ENCODE measurements around the gene LIPC.
A peak's percentile ranks its signal among the peaks of the same experiment; 100 is the strongest.

Gene LIPC

DNA sequence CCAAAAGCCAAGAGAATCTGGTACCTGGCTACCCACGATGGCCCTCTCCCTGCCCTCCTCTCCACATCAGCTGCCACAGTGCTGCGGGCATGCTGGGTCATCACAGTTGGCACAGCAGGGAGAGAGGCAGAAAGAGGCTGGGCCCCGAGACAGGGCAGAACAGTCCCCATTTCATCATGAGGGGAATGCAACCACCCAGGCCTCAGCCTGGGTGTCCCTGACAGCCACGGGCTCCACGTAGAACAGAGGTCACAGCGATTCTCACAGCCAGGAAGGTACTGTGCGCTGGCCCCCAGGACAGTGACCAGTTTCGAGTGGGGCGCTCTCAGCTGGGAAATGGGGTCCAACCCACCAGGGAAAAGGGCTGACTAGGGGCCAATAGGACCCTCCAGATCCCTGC lies 6.3 kb downstream of the LIPC start:
- DNase-seq: no peak

DNA sequence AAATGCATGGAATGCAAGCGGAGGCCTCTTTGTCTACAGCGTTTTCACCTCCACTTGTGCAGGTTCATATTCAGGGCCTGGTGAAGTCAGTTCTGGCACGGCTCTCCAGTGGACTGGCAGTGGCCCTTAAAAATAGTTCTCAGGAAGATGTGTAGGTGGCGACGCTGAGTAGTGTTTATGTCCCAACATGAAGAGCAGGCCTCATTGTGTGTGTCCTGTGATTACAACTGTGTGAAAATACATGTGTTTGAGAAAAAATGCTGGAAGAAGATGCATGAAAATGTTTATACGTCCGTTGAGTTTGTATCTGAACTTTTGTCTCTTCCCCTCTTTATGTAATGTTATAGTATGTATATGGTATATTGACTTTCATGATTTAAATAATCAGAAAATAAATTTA lies 7.2 kb downstream of the LIPC start:
- DNase-seq: peak; percentile 31

DNA sequence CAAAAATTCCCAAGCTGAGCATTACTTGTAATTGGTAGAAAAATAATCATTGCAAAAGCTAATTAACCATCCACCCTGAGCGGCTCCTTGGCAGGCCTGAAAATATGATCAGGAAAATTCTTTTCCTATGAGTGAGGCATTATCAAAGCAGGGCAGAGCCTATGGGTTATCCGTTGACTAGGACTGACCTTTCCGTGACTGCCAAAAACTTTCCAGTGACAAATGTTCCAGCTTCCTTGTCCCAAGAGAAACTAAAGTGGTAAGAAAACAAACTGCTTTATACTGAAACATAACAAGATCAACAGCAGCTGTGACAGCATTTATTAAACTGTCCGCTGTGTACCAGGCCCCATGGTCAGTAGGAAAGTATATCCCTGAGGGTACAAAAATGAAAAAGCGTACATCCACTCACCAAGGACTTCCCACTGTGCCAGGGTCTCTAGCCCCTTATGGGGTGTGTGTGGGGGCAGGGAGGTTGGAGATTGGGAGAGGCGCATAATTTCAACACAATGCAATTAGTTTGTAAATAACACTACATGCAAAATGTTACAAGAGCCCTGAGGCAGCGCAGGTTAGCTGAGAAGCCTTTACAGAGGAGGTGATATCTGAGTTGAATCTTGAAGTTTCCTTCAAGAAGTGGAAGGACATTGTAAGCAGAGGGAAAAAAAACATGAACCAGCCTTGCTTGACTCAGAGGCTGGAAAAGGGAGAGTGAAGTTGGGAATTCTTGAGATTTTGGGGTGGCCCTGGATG lies 8.5 kb downstream of the LIPC start:
- DNase-seq: no peak

DNA sequence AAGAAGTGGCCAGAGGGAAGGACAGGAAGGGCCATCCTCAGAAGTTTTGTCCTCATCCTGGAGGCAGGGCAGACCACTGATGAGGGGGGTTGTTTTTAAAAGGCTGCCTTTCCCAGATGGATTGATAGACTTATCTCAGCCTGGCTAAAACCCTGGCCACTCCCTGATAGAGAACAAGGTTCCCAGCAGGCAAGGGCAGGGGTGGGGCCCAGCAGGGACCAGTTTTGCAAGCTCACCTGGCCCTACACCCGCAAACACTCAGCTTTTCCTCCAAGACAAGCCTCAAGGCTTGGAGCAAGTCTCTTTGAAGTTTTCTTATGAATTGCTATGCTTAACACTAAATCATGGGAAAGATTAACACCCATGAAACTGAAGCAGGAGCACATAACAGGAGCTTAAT lies 9.1 kb downstream of the LIPC start:
- DNase-seq: no peak

- DNase-seq: no peak
Measured at GRCh38 chr15:58441376-58442070, 9.7 kb downstream of the LIPC start.

DNA sequence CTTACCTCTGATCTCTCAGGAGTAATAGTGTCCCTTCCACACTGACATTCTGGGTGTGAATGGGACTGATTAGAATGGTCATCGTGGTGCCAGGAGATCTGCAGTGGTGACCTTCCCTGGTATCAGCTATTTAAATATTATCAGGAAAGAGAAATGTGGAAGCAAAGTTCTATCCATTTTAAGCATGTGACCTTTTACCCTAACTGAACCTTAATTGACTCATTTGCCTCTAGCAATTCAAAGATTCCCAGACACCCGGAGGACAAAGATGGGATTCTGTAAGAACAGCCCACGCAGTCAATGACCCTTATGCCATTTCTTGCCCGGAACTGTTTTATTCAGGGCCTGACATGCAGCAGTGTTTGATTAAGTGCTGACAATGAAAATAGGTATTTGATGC lies 10.3 kb downstream of the LIPC start:
- no peak for DNase-seq

DNA sequence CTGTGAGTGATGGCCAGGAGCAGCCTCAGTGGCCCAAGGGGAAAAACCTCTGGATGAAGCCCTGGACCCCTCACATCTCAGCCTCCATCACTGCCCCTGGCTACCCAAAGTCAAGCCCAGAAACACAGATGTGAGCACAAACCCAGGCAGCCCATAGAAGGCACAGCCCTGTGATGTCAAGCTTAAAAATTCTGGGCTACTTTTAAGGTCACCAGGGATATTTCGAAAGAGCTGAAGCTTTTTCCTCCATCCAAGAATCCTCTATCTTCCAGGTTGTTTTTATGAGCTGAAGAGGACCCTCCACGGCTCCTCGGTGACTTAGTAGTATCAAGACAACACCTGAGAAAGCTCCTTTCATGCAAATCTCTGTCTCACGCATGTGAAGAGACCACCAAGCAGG lies 11.5 kb downstream of the LIPC start:
- DNase-seq: no peak

GRCh38 chr15:58444056-58444455 lies 12.3 kb downstream of the LIPC start:
- DNase-seq: no peak

GRCh38 chr15:58444658-58445332 lies 13.0 kb downstream of the LIPC start:
- DNase-seq: no peak

DNA sequence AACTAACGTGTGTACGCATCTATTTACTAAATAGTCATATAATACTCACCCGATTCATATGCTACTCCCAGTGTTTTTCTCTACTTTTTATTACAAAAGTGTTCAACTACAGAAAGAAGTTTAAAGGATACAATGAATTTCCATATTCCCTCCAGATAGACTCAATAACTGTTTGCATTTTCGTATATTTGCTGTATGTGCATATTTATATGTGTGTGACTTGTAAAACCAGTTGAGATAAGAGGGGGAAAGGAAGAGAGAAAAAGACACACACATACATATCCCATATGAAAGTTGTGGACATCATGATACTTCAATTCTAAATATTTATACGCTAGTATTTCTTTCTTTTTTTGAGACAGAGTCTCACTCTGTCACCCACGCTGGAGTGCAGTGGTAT lies 14.1 kb downstream of the LIPC start:
- DNase-seq: no peak

DNA sequence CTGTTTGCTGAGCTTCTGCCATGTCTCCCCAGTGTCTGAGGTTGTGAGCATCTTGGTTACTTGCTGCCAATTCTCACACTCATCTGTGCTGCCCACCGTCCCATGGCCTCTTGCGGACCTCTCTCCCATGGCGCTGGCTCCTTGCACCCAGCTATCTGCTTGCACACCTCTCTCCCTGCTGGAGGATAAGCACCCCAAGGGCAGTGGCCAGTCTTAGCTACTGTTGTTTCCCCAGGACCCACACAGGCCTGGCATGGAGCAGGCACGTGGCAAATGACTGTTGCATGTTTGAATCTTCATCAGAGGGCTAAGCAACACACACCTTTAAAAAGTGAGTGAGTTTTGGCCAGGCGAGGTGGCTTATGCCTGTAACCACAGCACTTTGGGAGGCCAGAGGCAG lies 14.7 kb downstream of the LIPC start:
- DNase-seq: no peak

DNA sequence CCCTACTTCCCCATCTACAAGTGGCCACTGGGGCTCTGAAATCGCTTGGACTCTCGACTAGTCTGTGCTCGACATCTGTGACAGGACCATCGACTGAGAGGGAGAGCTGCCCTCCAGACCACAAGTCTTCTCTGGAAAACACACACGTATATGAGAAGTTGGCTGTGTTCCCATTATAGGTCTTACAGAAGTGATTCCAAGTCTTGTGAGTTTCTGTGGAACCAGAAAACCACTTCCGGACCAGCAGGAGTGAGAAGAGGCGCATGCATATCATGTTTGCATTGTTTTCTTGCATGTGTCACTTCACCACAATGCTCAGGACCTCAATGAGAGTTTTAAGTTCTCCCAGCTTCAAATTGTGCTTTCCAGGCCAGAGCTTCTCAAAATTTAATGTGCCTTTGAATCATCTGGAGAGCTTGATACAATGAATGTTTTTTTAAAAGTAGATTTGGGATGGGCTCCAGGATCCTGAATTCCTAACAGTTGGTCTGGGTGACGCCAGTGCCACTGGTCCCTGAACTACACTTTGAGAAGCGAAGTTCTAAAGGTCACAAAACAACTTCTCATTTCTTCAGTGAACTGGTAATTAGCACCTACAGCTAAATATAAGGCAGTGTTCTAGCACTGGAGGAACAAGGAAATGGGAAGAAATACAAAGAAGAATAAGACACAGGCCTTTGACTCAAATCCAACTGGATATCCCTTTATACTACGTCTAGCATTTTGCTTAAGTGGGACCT lies 15.7 kb downstream of the LIPC start:
- DNase-seq: no peak

- DNase-seq: no peak
Measured at GRCh38 chr15:58448331-58448730, 16.5 kb downstream of the LIPC start.

DNA sequence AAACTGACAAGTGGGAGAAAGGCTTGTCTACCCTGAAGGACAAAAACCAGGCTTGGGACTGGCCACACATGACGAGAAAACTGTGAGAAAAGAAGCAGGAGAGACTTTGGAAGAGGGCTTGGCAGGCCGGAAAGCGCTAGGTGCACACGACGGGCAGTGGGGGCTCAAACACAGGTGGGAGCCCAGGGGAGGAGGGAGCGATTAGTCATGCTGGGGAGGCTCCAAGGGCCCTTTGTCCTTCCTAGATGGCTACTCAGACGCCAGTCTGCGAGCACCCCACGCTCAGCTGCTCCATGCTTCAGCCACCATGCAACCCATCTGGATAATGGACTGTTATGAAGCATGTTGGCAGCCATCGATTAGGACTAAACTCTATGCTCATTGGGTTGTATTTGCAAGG lies 17.1 kb downstream of the LIPC start:
- DNase-seq: no peak

- no peak for DNase-seq
Measured at GRCh38 chr15:58451826-58452225, 20.0 kb downstream of the LIPC start.

DNA sequence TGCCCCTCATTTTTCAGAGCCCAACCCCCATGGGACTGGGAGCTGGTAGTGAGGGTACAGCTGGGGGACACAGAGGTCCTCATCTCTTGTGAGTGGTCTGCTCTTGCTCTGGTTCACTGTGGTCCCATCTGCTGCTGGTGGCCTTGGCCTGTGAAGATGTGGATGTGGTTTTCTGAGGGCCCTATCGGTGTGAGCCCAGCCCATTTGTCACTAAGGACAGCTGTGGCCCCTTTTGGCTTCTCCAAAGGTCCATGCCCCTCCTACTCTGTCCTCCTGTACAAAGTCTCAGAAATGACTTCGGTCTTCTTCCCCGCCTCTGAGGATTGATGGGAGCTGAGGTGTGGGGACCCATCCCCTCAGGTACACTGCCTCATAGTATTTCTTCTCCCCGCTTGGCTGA lies 21.0 kb downstream of the LIPC start:
- no peak for DNase-seq

- DNase-seq: no peak
Measured at GRCh38 chr15:58453931-58454793, 22.4 kb downstream of the LIPC start.

DNA sequence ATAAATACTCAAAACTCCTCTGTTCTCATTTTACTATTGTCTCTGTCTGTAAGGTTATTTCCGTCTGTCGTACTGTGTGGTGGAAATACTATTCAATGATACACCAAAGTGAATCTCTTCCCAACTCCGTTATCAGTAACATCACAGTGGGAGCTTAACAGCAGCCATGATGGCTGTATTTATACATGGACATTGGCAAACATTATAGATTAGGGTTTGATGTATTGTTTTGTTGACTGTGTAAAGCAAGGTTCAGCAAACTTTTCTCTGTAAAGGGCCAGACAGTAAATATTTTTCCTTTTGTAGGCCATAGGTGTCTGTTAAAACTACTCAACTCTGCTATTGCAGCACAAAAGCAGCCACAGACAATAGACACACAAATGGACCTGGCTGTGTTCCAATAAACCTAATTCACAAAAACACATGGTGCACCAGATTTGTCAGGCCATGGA lies 23.2 kb downstream of the LIPC start:
- peak; percentile 71 for DNase-seq

DNA sequence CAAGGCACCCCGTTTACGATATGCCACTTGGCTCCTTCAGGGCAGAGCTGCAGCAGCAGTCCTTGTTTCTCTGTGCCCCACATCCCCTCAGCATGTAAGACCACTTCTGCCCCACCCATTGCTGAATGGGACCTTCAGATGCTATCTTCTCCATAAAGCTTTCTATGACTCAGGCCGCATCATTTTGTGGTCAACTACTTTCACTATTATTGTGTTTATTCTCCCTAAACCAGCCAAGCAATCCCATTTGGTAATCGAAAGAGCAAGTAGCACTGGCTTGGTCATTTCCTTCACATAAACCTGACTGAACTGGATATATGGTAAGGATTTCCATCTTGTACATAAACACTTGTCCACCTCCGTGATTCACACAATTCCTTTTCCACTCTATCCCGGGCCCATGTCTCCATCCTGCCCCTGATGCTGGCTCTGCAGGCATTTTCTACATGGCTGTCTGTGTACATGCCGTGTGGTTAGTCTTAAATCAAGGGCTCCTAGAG lies 25.7 kb downstream of the LIPC start:
- DNase-seq: no peak

GRCh38 chr15:58458076-58458475 lies 26.3 kb downstream of the LIPC start:
- DNase-seq: no peak

DNA sequence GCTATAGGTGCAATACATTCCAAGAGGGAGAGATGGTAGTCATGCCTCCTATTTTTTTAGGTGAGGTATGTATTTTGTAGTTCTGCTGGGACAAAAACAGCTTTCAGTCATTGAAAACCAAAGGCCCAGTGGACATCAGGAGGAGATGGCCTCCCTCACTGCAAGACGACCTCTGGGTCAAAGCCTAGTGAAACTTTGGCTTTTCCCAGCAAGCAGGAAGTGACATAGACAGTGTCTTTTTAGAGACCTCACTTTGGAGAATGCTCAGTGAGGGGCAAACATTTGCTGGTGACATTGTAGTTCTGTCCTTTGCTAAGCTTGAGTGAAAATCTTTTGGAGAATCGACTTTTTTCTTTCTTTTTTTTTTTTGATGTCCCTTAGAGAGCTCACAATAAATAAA lies 27.3 kb downstream of the LIPC start:
- no peak for DNase-seq

DNA sequence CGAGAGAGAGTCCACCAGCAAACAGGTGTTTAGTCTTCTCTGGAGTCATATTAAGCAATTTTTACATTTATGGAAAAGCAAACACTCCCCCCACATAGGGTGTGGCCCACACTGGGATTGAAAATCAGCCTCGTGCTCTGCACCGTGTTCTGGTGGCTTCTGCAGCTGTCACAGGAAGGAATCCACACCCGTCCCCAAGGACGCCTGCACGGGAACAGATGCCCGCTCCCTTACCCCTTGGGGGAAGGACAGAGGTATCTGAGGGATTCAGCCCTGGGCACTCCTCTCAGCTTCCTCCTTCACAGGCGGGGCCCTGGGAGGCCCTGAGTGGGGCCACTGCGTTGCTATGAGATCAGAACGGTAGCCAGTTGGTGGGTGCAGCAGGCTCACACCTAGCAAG lies 27.8 kb downstream of the LIPC start:
- no peak for DNase-seq

All from COR-L47 (cell line).